ENCODE data around the gene GNAL. TPM values are rescaled to one million over a fixed set of nuclear protein-coding genes. Genes with fewer than 3 reads are reported as not detected.

The GNAL gene
- total RNA-seq, 4 donors from 2014 or later, result 4.4 to 35.4 (median 9.1) TPM

DNA sequence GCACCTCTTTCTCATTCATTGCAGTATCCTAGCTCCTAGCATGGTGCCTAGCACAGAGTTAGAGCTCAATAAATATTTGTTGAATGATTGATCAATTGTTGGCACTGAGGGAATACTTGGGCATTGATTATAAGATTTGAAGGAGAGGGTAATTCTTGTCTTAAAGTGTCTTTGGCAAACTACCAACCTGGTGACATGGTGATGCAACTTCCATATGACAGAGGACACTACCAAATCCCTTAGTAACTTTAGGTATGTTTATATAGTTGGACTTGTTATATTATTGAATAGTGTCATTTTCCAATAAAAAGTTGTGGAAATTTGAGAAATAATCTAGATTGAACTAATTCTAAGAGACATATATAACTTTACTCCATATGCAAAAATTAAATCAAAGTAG lies 103.6 kb downstream of the GNAL start:
- Histone ChIP-seq H3K4me3 (no peak overlapping the region), H3K27ac (no peak overlapping the region), H3K4me1 (no peaks in the 10 kb centered on the region), H3K9me3 (no peaks in the 10 kb centered on the region), H3K36me3 (no peaks in the 10 kb centered on the region), H3K27me3 (no peaks in the 10 kb centered on the region)
- ATAC-seq (no peak), DNase-seq (no peak)
- in situ Hi-C loops (cut with MboI; ENCODE audit: low sequenced_read_pairs in 4 of 4) (no loop called here), intact Hi-C loops (cut with DNase I; ENCODE audit: low total_unique reads) (no loop called here)
- TF ChIP-seq POLR2A (IDR thresholded peaks at IDR 0.05) (no peak), CTCF (IDR thresholded peaks at IDR 0.05 in 4 of 5, conservative IDR thresholded peaks at IDR 0.05 in 1 of 5) (no peak)

DNA sequence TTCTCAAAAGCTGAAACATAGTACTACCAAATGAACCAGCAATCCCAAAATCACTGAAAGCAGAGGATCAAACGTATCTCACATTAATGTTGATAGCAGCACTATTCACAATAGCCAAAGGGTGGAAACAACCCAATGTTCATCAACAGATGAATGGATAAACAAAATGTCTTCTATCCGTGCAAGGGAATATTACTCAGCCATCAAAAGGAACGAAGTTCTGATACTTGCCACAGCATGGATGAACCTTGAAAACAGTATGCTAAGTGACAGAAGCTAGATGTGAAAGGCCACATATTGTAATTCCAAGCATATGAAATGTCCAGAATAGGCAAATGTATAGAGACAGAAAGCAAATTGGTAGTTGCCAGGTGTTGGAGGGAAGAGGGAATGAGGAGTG lies 105.1 kb downstream of the GNAL start:
- Histone ChIP-seq H3K36me3 (no peaks in the 10 kb centered on the region), H3K4me1 (no peaks in the 10 kb centered on the region), H3K27ac (no peak overlapping the region), H3K4me3 (no peak overlapping the region), H3K9me3 (no peaks in the 10 kb centered on the region), H3K27me3 (no peaks in the 10 kb centered on the region)
- DNase-seq, result no peak
- ATAC-seq, result no peak
- in situ Hi-C loops (cut with MboI; ENCODE audit: low sequenced_read_pairs in 4 of 4) (no loop called here), intact Hi-C loops (cut with DNase I; ENCODE audit: low total_unique reads) (no loop called here)
- TF ChIP-seq CTCF (IDR thresholded peaks at IDR 0.05 in 4 of 5, conservative IDR thresholded peaks at IDR 0.05 in 1 of 5) (no peak), POLR2A (IDR thresholded peaks at IDR 0.05) (no peak)

- Histone ChIP-seq H3K4me3 (no peak overlapping the region), H3K9me3 (no peaks in the 10 kb centered on the region), H3K27me3 (no peaks in the 10 kb centered on the region), H3K36me3 (no peaks in the 10 kb centered on the region), H3K27ac (no peak overlapping the region), H3K4me1 (no peaks in the 10 kb centered on the region)
- TF ChIP-seq CTCF (IDR thresholded peaks at IDR 0.05 in 4 of 5, conservative IDR thresholded peaks at IDR 0.05 in 1 of 5) (no peak), POLR2A (IDR thresholded peaks at IDR 0.05) (no peak)
- ATAC-seq, result no peak
- in situ Hi-C loops (cut with MboI; ENCODE audit: low sequenced_read_pairs in 4 of 4), result no loop called here
- intact Hi-C loops (cut with DNase I; ENCODE audit: low total_unique reads), result no loop called here
- DNase-seq, result no peak
Measured at GRCh38 chr18:11795916-11796315, 106.9 kb downstream of the GNAL start.

DNA sequence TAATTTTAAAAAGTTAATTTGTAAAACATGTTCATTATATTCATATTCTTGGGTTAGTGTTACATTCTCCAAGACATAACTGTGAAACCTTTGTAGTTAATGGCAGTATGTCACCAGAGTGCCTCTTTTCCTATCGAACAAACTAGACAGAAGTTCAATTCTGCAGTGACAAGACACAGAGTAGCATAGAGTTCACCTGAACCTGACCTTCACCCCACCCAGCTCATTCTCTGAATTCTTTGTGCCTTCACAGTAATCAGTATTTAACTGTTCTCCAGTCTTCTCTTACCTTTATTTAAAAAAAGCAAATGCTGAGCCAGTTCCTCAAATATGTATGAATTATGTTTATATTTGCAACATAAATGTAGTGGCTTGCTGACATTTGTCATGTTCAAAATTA lies 109.2 kb downstream of the GNAL start:
- in situ Hi-C loops (cut with MboI; ENCODE audit: low sequenced_read_pairs in 4 of 4), result no loop called here
- H3K27me3 ChIP-seq, result no peaks in the 10 kb centered on the region
- H3K4me3 ChIP-seq, result no peak overlapping the region
- H3K27ac ChIP-seq, result no peak overlapping the region
- H3K4me1 ChIP-seq, result no peaks in the 10 kb centered on the region
- ATAC-seq (no peak), DNase-seq (no peak)
- intact Hi-C loops (cut with DNase I; ENCODE audit: low total_unique reads), result no loop called here
- no peaks in the 10 kb centered on the region for H3K9me3 ChIP-seq
- no peaks in the 10 kb centered on the region for H3K36me3 ChIP-seq
- TF ChIP-seq CTCF (IDR thresholded peaks at IDR 0.05 in 4 of 5, conservative IDR thresholded peaks at IDR 0.05 in 1 of 5) (no peak), POLR2A (IDR thresholded peaks at IDR 0.05) (no peak)

DNA sequence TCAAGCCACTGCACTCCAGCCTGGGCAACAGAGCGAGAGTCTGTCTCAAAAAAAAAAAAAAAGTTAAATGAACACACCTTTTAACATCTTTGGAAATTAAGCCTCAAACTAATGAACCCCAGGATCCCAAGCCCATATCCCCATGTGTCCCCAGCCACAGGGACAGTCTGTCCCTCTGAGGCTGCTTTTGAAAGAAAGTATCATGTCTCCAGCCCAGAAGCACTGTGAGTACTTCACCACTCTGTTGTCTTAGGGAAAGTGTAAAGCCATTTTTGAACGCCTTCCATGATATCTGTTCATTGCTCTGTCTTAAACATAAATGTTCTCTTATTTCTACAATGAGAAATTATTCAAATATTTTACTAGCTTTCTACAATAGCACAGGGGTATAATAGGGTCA lies 110.0 kb downstream of the GNAL start:
- H3K4me1 ChIP-seq, result no peaks in the 10 kb centered on the region
- H3K27ac ChIP-seq, result no peak overlapping the region
- H3K27me3 ChIP-seq, result no peaks in the 10 kb centered on the region
- TF ChIP-seq POLR2A (IDR thresholded peaks at IDR 0.05), result no peak
- no peak for TF ChIP-seq CTCF (IDR thresholded peaks at IDR 0.05 in 4 of 5, conservative IDR thresholded peaks at IDR 0.05 in 1 of 5)
- ATAC-seq (peak in 1 of 2 donors; percentile 52), DNase-seq (no peak)
- no peak overlapping the region for H3K4me3 ChIP-seq
- no peaks in the 10 kb centered on the region for H3K9me3 ChIP-seq
- intact Hi-C loops (cut with DNase I; ENCODE audit: low total_unique reads), result no loop called here
- in situ Hi-C loops (cut with MboI; ENCODE audit: low sequenced_read_pairs in 4 of 4), result no loop called here
- H3K36me3 ChIP-seq, result no peaks in the 10 kb centered on the region
